Left lung (tissue), 10 donors: ENCODE results near the gene DMRT1. TPM values are rescaled to one million over a fixed set of nuclear protein-coding genes. Genes with fewer than 3 reads are reported as not detected.
"Not testable (repeated sequence)": the region's sequence is repeated elsewhere in the genome, so short reads cannot be mapped to it uniquely, and the experiment has no call there.

Experiments used
- ATAC-seq: fragments of 200-7000 bp; cut with Tn5 transposase; one replicate; pipeline ENCODE4 v1.9.1; 2020; ENCODE audit warnings: moderate library complexity
- DNase-seq, 4 donors: peaks; one replicate each; pipeline ENCODE4 v3.0.0-alpha.2; 2013 to 2020
- H3K27ac ChIP-seq, 2 donors: fragments of 200-600 bp; sonication (generic) in 1 of 2; one replicate each; pipeline versions ENCODE4 v1.5.0 to v1.8.0; 2020 to 2021
- H3K27me3 ChIP-seq, 2 donors: fragments of 200-600 bp; sonication (generic) in 1 of 2; one replicate each; pipeline versions ENCODE4 v1.5.0 to v1.8.0; 2020 to 2021
- H3K36me3 ChIP-seq, 2 donors: fragments of 200-600 bp; sonication (generic) in 1 of 2; one replicate each; pipeline versions ENCODE4 v1.5.0 to v1.8.0; 2020 to 2021
- H3K4me1 ChIP-seq, 2 donors: fragments of 200-600 bp; one replicate each; pipeline ENCODE4 v1.8.0; 2021
- H3K4me3 ChIP-seq, 2 donors: fragments of 200-600 bp; sonication (generic) in 1 of 2; one replicate each; pipeline versions ENCODE4 v1.5.0 to v1.8.0; 2020 to 2021; ENCODE audit warnings: mild to moderate bottlenecking in 1 of 2
- H3K9me3 ChIP-seq, 2 donors: fragments of 200-600 bp; sonication (generic) in 1 of 2; one replicate each; pipeline versions ENCODE4 v1.5.0 to v1.8.0; 2020 to 2021
- intact Hi-C, 2 donors: fragments of 100-400 bp; cut with DNase I; formaldehyde crosslinking; loops; one replicate each; pipeline versions ENCODE4 v1.11.2 to v1.14.2; 2022
- polyA plus RNA-seq, 6 donors: library from polyadenylated mRNA; unstranded; fragments of 120-200 nt; gene quantifications; one replicate each; pipeline ENCODE4 v1.2.1, GENCODE V29; 2013; ENCODE audit not compliant: insufficient read length in 6 of 6
- total RNA-seq, 2 donors: library from RNA; stranded (reverse); fragmentation: NEBNext Ultra II Directional; extraction: Animal tissue kit (Norgen Biotek cat#: 25700); gene quantifications; one replicate each; pipeline ENCODE4 v1.2.1, GENCODE V29; 2021
- TF ChIP-seq, protein P1 (sequence below), 2 donors: fragments of 200-600 bp; sonication (generic) in 1 of 2; IDR thresholded peaks; one replicate each; pipeline versions ENCODE4 v1.5.0 to v1.8.0; 2021; ENCODE audit warnings: antibody characterized with exemption in 2 of 2
- donor health status: DM: no; HTN: yes; CAD: no.
- donor health status: DM: no; HTN: no; CAD: no.

DMRT1 gene
- total and polyA plus RNA-seq, 8 donors = 0.09 TPM; not detected in 7

DNA sequence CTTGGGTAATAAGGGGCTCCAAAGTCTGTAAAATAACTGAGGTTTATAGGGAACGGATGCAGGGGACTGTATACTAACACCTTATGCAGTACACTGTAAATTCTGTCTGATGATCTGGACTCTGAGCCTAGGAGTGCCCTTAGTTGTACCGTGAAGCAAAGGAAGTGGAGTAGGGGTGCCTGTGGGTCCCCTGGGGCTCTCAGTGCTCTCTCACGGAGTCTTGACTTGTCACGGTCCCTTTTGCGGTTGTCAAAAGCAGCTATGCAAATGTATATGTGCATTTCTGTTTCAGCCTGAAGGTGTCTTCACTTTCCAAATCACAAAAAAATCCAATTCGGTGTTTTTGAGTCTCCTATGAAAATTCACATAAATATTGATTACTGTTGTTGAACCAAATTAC lies 17.8 kb downstream of the DMRT1 start:
- ATAC-seq (no peak), DNase-seq (no peak)
- Histone ChIP-seq H3K36me3 (no peaks in the 10 kb centered on the region), H3K27ac (no peak overlapping the region), H3K9me3 (no peaks in the 10 kb centered on the region), H3K4me3 (no peak overlapping the region), H3K4me1 (no peaks in the 10 kb centered on the region), H3K27me3 (peaks cover 0 to 20% of the 10 kb centered on the region in 2 donors)
- TF ChIP-seq, protein P1, sequence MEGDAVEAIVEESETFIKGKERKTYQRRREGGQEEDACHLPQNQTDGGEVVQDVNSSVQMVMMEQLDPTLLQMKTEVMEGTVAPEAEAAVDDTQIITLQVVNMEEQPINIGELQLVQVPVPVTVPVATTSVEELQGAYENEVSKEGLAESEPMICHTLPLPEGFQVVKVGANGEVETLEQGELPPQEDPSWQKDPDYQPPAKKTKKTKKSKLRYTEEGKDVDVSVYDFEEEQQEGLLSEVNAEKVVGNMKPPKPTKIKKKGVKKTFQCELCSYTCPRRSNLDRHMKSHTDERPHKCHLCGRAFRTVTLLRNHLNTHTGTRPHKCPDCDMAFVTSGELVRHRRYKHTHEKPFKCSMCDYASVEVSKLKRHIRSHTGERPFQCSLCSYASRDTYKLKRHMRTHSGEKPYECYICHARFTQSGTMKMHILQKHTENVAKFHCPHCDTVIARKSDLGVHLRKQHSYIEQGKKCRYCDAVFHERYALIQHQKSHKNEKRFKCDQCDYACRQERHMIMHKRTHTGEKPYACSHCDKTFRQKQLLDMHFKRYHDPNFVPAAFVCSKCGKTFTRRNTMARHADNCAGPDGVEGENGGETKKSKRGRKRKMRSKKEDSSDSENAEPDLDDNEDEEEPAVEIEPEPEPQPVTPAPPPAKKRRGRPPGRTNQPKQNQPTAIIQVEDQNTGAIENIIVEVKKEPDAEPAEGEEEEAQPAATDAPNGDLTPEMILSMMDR (IDR thresholded peaks at IDR 0.05) = no peak
- intact Hi-C loops = no loop called here

- no peaks in the 10 kb centered on the region for H3K4me1 ChIP-seq
- H3K27me3 ChIP-seq = peaks cover 0 to 7% of the 10 kb centered on the region in 2 donors
- ATAC-seq (peak; percentile 66), DNase-seq (no peak)
- H3K27ac ChIP-seq = no peak overlapping the region
- no peaks in the 10 kb centered on the region for H3K36me3 ChIP-seq
- H3K9me3 ChIP-seq = no peaks in the 10 kb centered on the region
- no peak overlapping the region for H3K4me3 ChIP-seq
- TF ChIP-seq, protein P1 (IDR thresholded peaks at IDR 0.05) = no peak
- intact Hi-C loops = no loop called here
Observed at GRCh38 chr9:860706-861105, 19.2 kb downstream of the DMRT1 start.

GRCh38 chr9:861525-861924 lies 20.0 kb downstream of the DMRT1 start:
- H3K36me3 ChIP-seq, H3K27me3 ChIP-seq, H3K4me1 ChIP-seq, intact Hi-C loops, H3K9me3 ChIP-seq, DNase-seq, ATAC-seq, H3K4me3 ChIP-seq, H3K27ac ChIP-seq: not testable (repeated sequence)

- no peaks in the 10 kb centered on the region for H3K4me1 ChIP-seq
- no peaks in the 10 kb centered on the region for H3K9me3 ChIP-seq
- no peak overlapping the region for H3K4me3 ChIP-seq
- TF ChIP-seq, protein P1 (IDR thresholded peaks at IDR 0.05) = no peak
- no peaks in the 10 kb centered on the region for H3K36me3 ChIP-seq
- peaks cover 0 to 20% of the 10 kb centered on the region in 2 donors for H3K27me3 ChIP-seq
- ATAC-seq (no peak), DNase-seq (no peak)
- H3K27ac ChIP-seq = no peak overlapping the region
- intact Hi-C loops = no loop called here
Observed at GRCh38 chr9:875119-875962, 33.8 kb downstream of the DMRT1 start.

DNA sequence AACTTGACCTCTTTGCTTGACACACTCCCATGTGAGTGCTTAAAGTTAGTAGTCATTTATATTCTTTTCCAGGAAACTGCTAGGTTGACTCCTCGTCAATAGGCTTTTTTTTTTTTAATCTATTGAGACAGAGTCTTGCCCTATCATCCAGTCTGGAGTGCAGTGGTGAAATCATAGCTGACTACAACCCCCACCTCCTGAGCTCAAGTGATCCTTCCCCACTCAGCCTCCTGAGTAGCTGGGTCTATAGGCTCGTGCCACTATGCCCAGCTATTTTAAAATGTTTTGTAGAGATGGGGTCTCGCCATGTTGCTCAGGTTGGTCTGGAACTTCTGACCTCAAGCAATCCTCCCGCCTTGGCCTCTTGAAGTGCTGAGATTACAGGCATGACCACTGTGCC lies 34.9 kb downstream of the DMRT1 start:
- Histone ChIP-seq H3K4me3 (no peak overlapping the region), H3K4me1 (no peaks in the 10 kb centered on the region), H3K27ac (no peak overlapping the region), H3K9me3 (no peaks in the 10 kb centered on the region), H3K27me3 (peaks cover 0 to 25% of the 10 kb centered on the region in 2 donors), H3K36me3 (no peaks in the 10 kb centered on the region)
- DNase-seq = no peak
- intact Hi-C loops = no loop called here
- TF ChIP-seq, protein P1 (IDR thresholded peaks at IDR 0.05) = no peak
- ATAC-seq = peak; percentile 77
